ENCODE data around the gene S100A13. TPM values are rescaled to one million over a fixed set of nuclear protein-coding genes. Genes with fewer than 3 reads are reported as not detected.

Gene S100A13
- polyA plus RNA-seq, 1 donor: 74.0 TPM

DNA sequence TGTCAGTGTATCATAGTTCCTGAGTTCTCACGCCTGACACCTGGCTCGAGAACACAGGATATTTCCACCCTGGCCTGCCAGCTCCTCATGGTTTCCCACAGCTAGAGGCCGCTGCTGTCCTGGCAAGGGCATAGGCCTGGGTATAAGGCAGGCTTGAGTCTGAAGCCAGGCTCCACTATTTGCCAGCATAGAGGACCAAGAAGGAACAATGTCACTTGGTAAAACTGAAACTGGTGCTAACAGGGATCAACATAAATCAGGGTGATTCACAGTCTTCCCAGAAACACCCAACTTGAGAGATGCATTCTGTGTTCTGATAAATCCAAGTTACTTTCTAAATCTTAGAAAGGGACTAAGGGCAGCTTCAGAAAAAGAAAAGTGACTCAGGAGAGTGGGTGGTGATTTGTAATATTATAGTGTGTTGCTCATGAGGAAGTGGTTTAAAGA is 54.7 kb downstream of the S100A13 start:
- DNase-seq (ENCODE audit: low read depth): no peak

DNA sequence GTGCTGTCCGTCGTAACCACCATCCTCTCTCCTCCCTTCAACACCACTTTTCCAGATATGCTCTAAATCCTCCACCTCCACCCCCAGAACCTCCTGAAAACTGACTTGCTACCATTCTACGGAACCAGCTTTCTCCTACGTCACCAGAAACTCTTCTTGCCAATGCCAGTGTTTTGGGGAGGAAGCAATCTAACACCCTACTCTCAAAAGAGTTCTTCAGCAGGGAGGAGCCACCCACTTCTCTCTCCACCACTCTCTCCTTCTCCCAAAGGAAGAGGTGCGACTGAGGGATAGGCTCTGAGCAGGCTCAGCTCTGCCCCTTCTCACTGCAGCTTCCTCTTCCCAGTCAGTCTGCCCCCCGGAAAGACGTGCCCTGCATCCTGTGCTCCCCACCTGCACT is 55.6 kb downstream of the S100A13 start:
- no peak for DNase-seq (ENCODE audit: low read depth)

DNA sequence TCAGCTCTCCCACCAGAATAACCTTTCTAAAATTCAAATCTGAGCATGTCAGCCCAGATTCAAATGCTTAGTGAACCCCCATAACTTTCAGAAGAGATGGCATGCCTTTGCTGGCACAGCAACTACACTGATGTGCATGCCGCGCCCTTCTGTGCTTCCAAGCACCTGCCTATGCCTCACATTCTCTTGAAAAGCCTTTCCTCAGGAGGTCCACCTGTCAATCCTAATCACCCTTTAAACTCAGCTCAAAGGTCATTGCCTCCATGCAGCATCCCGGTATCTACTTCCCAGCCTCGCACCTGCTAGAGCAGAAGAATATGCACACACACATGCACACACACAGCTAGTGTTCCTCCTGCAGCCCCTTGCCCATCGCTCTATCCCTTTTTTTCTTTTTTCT is 56.4 kb downstream of the S100A13 start:
- no peak for DNase-seq (ENCODE audit: low read depth)

DNA sequence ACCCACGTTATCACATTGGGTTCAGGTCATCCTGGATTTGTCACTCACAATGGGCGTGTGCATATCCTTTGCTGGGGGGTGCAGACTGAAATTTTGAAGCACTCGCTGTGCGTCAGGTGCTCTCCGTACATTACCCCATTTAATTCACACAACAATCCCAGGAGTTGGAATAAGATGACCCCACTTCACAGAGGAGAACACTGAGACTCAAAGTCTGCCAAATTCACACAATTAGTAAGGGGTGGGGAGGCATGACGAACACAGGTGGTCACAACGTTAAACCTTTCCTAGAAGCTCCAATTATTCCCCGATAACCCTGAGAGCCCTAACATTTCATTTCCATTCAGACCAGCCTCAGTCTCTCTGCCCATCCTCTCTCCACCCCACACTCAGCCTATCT is 57.8 kb downstream of the S100A13 start:
- DNase-seq (ENCODE audit: low read depth): no peak

Other genes starting within 250 kb of the S100A13 start
- gene S100A8, start 236.4 kb downstream of the S100A13 start, polyA plus RNA-seq (ENCODE audit: insufficient read length): 16.1 TPM
- gene S100A7A, start 211.0 kb downstream of the S100A13 start, polyA plus RNA-seq (ENCODE audit: insufficient read length): not detected
- gene S100A7, start 166.9 kb downstream of the S100A13 start, polyA plus RNA-seq (ENCODE audit: insufficient read length): not detected
- gene S100A6, start 91.5 kb downstream of the S100A13 start, polyA plus RNA-seq (ENCODE audit: insufficient read length): 191 TPM
- gene S100A5, start 86.6 kb downstream of the S100A13 start, polyA plus RNA-seq (ENCODE audit: insufficient read length): 0.27 TPM
- 188 TPM for gene S100A4, start 81.7 kb downstream of the S100A13 start, polyA plus RNA-seq (ENCODE audit: insufficient read length)
- 0.77 TPM for gene S100A3, start 78.2 kb downstream of the S100A13 start, polyA plus RNA-seq (ENCODE audit: insufficient read length)
- 2.0 TPM for gene S100A2, start 61.7 kb downstream of the S100A13 start, polyA plus RNA-seq (ENCODE audit: insufficient read length)
- gene S100A16, start 14.4 kb downstream of the S100A13 start, polyA plus RNA-seq (ENCODE audit: insufficient read length): 43.0 TPM
- gene S100A14, start 11.2 kb downstream of the S100A13 start, polyA plus RNA-seq (ENCODE audit: insufficient read length): 0.18 TPM
- 8.1 TPM for gene S100A1, start 929 bp upstream of the S100A13 start, polyA plus RNA-seq (ENCODE audit: insufficient read length)
- 98.0 TPM for gene CHTOP, start 6.6 kb upstream of the S100A13 start, polyA plus RNA-seq (ENCODE audit: insufficient read length)
- 50.7 TPM for gene SNAPIN, start 31.2 kb upstream of the S100A13 start, polyA plus RNA-seq (ENCODE audit: insufficient read length)
- gene ILF2, start 43.5 kb upstream of the S100A13 start, polyA plus RNA-seq (ENCODE audit: insufficient read length): 159 TPM
- 12.7 TPM for gene NPR1, start 51.2 kb upstream of the S100A13 start, polyA plus RNA-seq (ENCODE audit: insufficient read length)
- 39.2 TPM for gene INTS3, start 100.5 kb upstream of the S100A13 start, polyA plus RNA-seq (ENCODE audit: insufficient read length)
- gene SLC27A3, start 147.9 kb upstream of the S100A13 start, polyA plus RNA-seq (ENCODE audit: insufficient read length): 18.1 TPM

Measured in forelimb muscle (tissue), 1 donor.